ENCODE data around the gene FRAS1. TPM values are rescaled to one million over a fixed set of nuclear protein-coding genes. Genes with fewer than 3 reads are reported as not detected.
"Not testable (repeated sequence)": the region's sequence is repeated elsewhere in the genome, so short reads cannot be mapped to it uniquely, and the experiment has no call there.

The FRAS1 gene
- total RNA-seq (3.4 and 3.6 TPM in 2 replicates), polyA plus RNA-seq (1.3 and 1.4 TPM in 2 replicates), polyA minus RNA-seq (8.1 and 12.0 TPM in 2 replicates), Bru-seq, nascent RNA (percentile 37 among the genes with signal in this experiment), BruChase-seq, experiment 1, labeled RNA remaining after a 6-hour chase (percentile 23 among the genes with signal in this experiment), BruChase-seq, experiment 2, labeled RNA remaining after a 2-hour chase (percentile 30 among the genes with signal in this experiment)
- 0.92 and 0.97 TPM in 2 replicates for polyA plus RNA-seq (2011; cell fraction: cytosol; rRNA removed)
- 1.9 and 2.4 TPM in 2 replicates for polyA plus RNA-seq (2011; cell fraction: nucleus; rRNA removed)
- 0.10 and 0.50 TPM in 2 replicates for polyA plus RNA-seq (2012)
- 2.8 TPM for polyA minus RNA-seq (2011; cell fraction: cytosol; rRNA and poly(A)+ RNA removed)
- 7.6 and 8.5 TPM in 2 replicates for polyA minus RNA-seq (2011; cell fraction: nucleus; rRNA and poly(A)+ RNA removed)
- long read RNA-seq, partial matches to known transcripts, result 1 of 1 reads
- long read RNA-seq, other reads (novel, unspliced or antisense), result 0 of 1 reads

GRCh38 chr4:78057135-78057599 is at the start of gene FRAS1:
FRAS1 (plus strand) TSS chr4:78057323; CDS start chr4:78058010, 687 bp downstream.
- no peak within 1 kb of the TSS for H3K27ac ChIP-seq (ENCODE audit: insufficient read depth, low read depth, low read length)
- H3K9me1 ChIP-seq (replicated peaks; ENCODE audit: control insufficient read depth, extremely low read depth, insufficient read depth, low read length), result no peaks in the 10 kb centered on the region
- intact Hi-C loops (cut with micrococcal nuclease) (loop anchor here (2.0 to 5.0 kb wide), 5 partner anchors 195 to 880 kb away; partner anchors contain the start of genes MRPL1 and PAQR3), dilution Hi-C loops (cut with MboI; ENCODE audit: extremely low pct_ligation_motif_present, low sequenced_read_pairs) (no loop called here)
- DNase-seq (ENCODE audit: low read depth, low spot score), result peak; percentile 36
- peaks cover 28% of the 10 kb centered on the region for H3K4me1 ChIP-seq (ENCODE audit: control insufficient read depth, extremely low read depth, insufficient read depth, low read length)
- H3K4me3 ChIP-seq (replicated peaks in 1 of 3; ENCODE audit: insufficient read depth in 1 of 3, low read depth in 1 of 3, low read length in 3 of 3), result peak within 1 kb of the TSS; percentile 47 to 80 (median 51)
- H3K79me2 ChIP-seq (ENCODE audit: control insufficient read depth, insufficient read depth, low read length), result no peaks in the 10 kb centered on the region
- no peaks in the 10 kb centered on the region for H4K20me1 ChIP-seq (replicated peaks; ENCODE audit: control insufficient read depth, extremely low read depth, insufficient read depth, low read length)
- H3K4me2 ChIP-seq (ENCODE audit: insufficient read depth, low read length), result peak within 1 kb of the TSS; percentile 94
- BruUV-seq (replicated peaks), result no TSS peak
- ChIA-PET POLR2A (no interaction called here), CTCF (interaction anchor here (0.5 to 1.9 kb wide), 7 partner anchors 38 to 458 kb away, joined by 3 to 7 read pairs (median 3); partner anchors contain the start of gene MRPL1)
- peak within 1 kb of the TSS; percentile 57 for H3K9ac ChIP-seq (replicated peaks; ENCODE audit: extremely low read depth, insufficient read depth, low read length)
- H3K27me3 ChIP-seq (ENCODE audit: control insufficient read depth in 2 of 2, insufficient read depth in 2 of 2, low read length in 2 of 2), result peaks cover 10 to 16% of the 10 kb centered on the region in 2 experiments
- H3K9me3 ChIP-seq (replicated peaks; ENCODE audit: control insufficient read depth, insufficient read depth, low read length), result no peaks in the 10 kb centered on the region
- peak within 1 kb of the TSS; percentile 71 for H2AFZ ChIP-seq (ENCODE audit: low read depth, low read length)
- TF ChIP-seq FOS (IDR thresholded peaks at IDR 0.05; ENCODE audit: borderline replicate concordance, insufficient read depth, low read length), result no peak
- TF ChIP-seq EZH2 (IDR thresholded peaks at IDR 0.05; ENCODE audit: borderline replicate concordance, low read depth, low read length, severe bottlenecking), result peak; percentile 84
- no peak for TF ChIP-seq GATA2 (IDR thresholded peaks at IDR 0.05; ENCODE audit: insufficient read depth, insufficient read length, low read depth, low read length)
- TF ChIP-seq MYC (IDR thresholded peaks at IDR 0.05; ENCODE audit: low read depth, low read length), result no peak
- TF ChIP-seq MAX (IDR thresholded peaks at IDR 0.05; ENCODE audit: insufficient read depth, insufficient read length), result no peak
- TF ChIP-seq POLR2A (IDR thresholded peaks at IDR 0.05; ENCODE audit: low read depth, low read length), result no peak
- TF ChIP-seq JUN (IDR thresholded peaks at IDR 0.05; ENCODE audit: borderline replicate concordance, insufficient read depth, insufficient read length, low read depth), result no peak
- no peak for TF ChIP-seq POLR2AphosphoS5 (IDR thresholded peaks at IDR 0.05; ENCODE audit: insufficient read depth, low read depth, low read length)
- peak in 1 of 2 donors; percentile 18 for TF ChIP-seq CTCF (IDR thresholded peaks at IDR 0.05; ENCODE audit: extremely low read depth in 1 of 2, insufficient read depth in 1 of 2, low read depth in 1 of 2, low read length in 2 of 2)
- no peaks in the 10 kb centered on the region for H3K36me3 ChIP-seq (ENCODE audit: control insufficient read depth in 2 of 2, extremely low read depth in 1 of 2, insufficient read depth in 2 of 2, low read length in 2 of 2)
- no peak for FAIRE-seq

- DNase-seq (ENCODE audit: low read depth, low spot score); H3K79me2 ChIP-seq (ENCODE audit: control insufficient read depth, insufficient read depth, low read length); H3K27me3 ChIP-seq (ENCODE audit: control insufficient read depth in 2 of 2, insufficient read depth in 2 of 2, low read length in 2 of 2); H3K4me2 ChIP-seq (ENCODE audit: insufficient read depth, low read length); H3K4me1 ChIP-seq (ENCODE audit: control insufficient read depth, extremely low read depth, insufficient read depth, low read length); H3K36me3 ChIP-seq (ENCODE audit: control insufficient read depth in 2 of 2, extremely low read depth in 1 of 2, insufficient read depth in 2 of 2, low read length in 2 of 2); H4K20me1 ChIP-seq (replicated peaks; ENCODE audit: control insufficient read depth, extremely low read depth, insufficient read depth, low read length); CTCF ChIA-PET; dilution Hi-C loops (cut with MboI; ENCODE audit: extremely low pct_ligation_motif_present, low sequenced_read_pairs); H2AFZ ChIP-seq (ENCODE audit: low read depth, low read length); POLR2A ChIA-PET; intact Hi-C loops (cut with micrococcal nuclease); H3K4me3 ChIP-seq (replicated peaks in 1 of 3; ENCODE audit: insufficient read depth in 1 of 3, low read depth in 1 of 3, low read length in 3 of 3); FAIRE-seq; H3K27ac ChIP-seq (ENCODE audit: insufficient read depth, low read depth, low read length); H3K9ac ChIP-seq (replicated peaks; ENCODE audit: extremely low read depth, insufficient read depth, low read length); BruUV-seq (replicated peaks); H3K9me1 ChIP-seq (replicated peaks; ENCODE audit: control insufficient read depth, extremely low read depth, insufficient read depth, low read length); H3K9me3 ChIP-seq (replicated peaks; ENCODE audit: control insufficient read depth, insufficient read depth, low read length): not testable (repeated sequence)
Observed at GRCh38 chr4:78011003-78011402, 46.1 kb upstream of the FRAS1 start.

Measured in endothelial cell of umbilical vein (primary cell).